ENCODE results near the gene NUMBL. TPM values are rescaled to one million over a fixed set of nuclear protein-coding genes. Genes with fewer than 3 reads are reported as not detected.

Gene NUMBL
- total and polyA plus RNA-seq, 9 of the 15 experiments (the other 6 are each of a cell fraction or from before 2014, with no cell fraction given) = 0.39 to 38.6 (median 6.6) TPM

GRCh38 chr19:40687525-40688016, 2.9 kb downstream of the NUMBL start (continued):
- 0 out of 2 replicates have a peak, but pooled peaks have one; percentile 39 for TF ChIP-seq NKRF (IDR thresholded peaks at IDR 0.05; ENCODE audit: borderline replicate concordance)
- TF ChIP-seq ZC3H8 (IDR thresholded peaks at IDR 0.05) = no peak

- Histone ChIP-seq H3K4me2 (ENCODE audit: insufficient read depth, low read length) (peak overlapping the region; percentile 90), H3K27ac (ENCODE audit: extremely low read depth, low read depth, low read length) (peak overlapping the region; percentile 62), H4K20me1 (replicated peaks; ENCODE audit: control insufficient read depth, insufficient read depth, low read length) (0 out of 2 replicates have a peak, but pooled peaks cover 4% of the 10 kb centered on the region), H3K9me1 (ENCODE audit: control insufficient read depth, insufficient read depth, low read length) (peaks cover 6% of the 10 kb centered on the region), H3K27me3 (ENCODE audit: control insufficient read depth in 2 of 2, insufficient read depth in 2 of 2, low read length in 2 of 2) (no peaks in the 10 kb centered on the region), H3K4me1 (replicated peaks in 1 of 2; ENCODE audit: control insufficient read depth in 2 of 2, insufficient read depth in 2 of 2, low read length in 2 of 2) (peaks cover 35 to 52% of the 10 kb centered on the region in 2 experiments), H3K4me3 (no peak overlapping the region), H3K79me2 (ENCODE audit: control insufficient read depth, insufficient read depth, low read length) (peaks cover 36% of the 10 kb centered on the region), H2AFZ (ENCODE audit: low read depth, low read length) (peak overlapping the region; percentile 77), H3K9me3 (replicated peaks; ENCODE audit: control insufficient read depth, insufficient read depth, low read depth, low read length) (no peaks in the 10 kb centered on the region; the same call in 1 of the 2 replicates), H3K9ac (ENCODE audit: insufficient read depth in 1 of 2, low read depth in 2 of 2, low read length in 2 of 2) (peak overlapping the region; percentile 35 to 53; a peak in 3 of 4 replicates), H3K36me3 (ENCODE audit: control insufficient read depth, insufficient read depth, low read length) (peaks cover 39% of the 10 kb centered on the region; the same call in 2 of the 3 replicates)
- ChIA-PET POLR2A (interaction anchor here (0.7 to 1.0 kb wide), 2 partner anchors 13 to 1235 kb away, joined by 3 read pairs; no protein-coding TSS in a partner anchor), CTCF (ENCODE audit: low intra/inter-chr PET ratio) (no interaction called here)
- in situ Hi-C loops (cut with MboI) (no loop called here), intact Hi-C loops (cut with micrococcal nuclease) (no loop called here)
- BruUV-seq (replicated peaks) = no TSS peak
- no peak for FAIRE-seq
- DNase-seq (ENCODE audit: extremely low read depth in 1 of 4, low spot score in 3 of 4) = no peak
- WGBS (ENCODE audit: insufficient coverage, low coverage, missing lambda C conversion rate) = 82% methylated on average over 12 of the region's 14 CpGs
- ATAC-seq = no peak
- TF ChIP-seq ETS1 (conservative IDR thresholded peaks at IDR 0.05; ENCODE audit: control insufficient read depth, low read depth, low read length) (no peak), OTX1 (CRISPR knock-in tag; IDR thresholded peaks at IDR 0.05) (no peak), HES1 (IDR thresholded peaks at IDR 0.05; ENCODE audit: low read depth) (no peak), DNMT1 (IDR thresholded peaks at IDR 0.05) (no peak), TAF9B (IDR thresholded peaks at IDR 0.05; ENCODE audit: partially characterized antibody) (no peak), RERE (CRISPR knock-in tag; IDR thresholded peaks at IDR 0.05; ENCODE audit: borderline replicate concordance) (0 out of 2 replicates have a peak, but pooled peaks have one; percentile 10), HMGN3 (IDR thresholded peaks at IDR 0.05; ENCODE audit: borderline replicate concordance, extremely low read depth, insufficient read length, low read depth, low read length) (no peak)
Observed at GRCh38 chr19:40686882-40687524, 3.4 kb downstream of the NUMBL start.

Measured in K562 (cell line).